PFSK-1 (cell line): ENCODE measurements around the gene S100A14.

Experiments
- POLR2AphosphoS5 ChIP-seq: IDR thresholded peaks from 2 replicates; pipeline ENCODE4 v1.6.1; 2012; ENCODE audit warnings: low read depth, mild to moderate bottlenecking, control low read depth, low read length, moderate library complexity
- TAF1 ChIP-seq: IDR thresholded peaks from 2 replicates; pipeline ENCODE4 v1.6.1; 2012; ENCODE audit warnings: low read length, control low read depth, borderline replicate concordance; ENCODE audit not compliant: insufficient read depth

GRCh38 chr1:153586347-153586746 lies 29.8 kb downstream of the S100A14 start:
- TF ChIP-seq POLR2AphosphoS5: no peak
- no peak for TF ChIP-seq TAF1
